Thoracic aorta (tissue), 2 donors: Measurements from ENCODE around the gene DCUN1D3. TPM values are rescaled to one million over a fixed set of nuclear protein-coding genes. Genes with fewer than 3 reads are reported as not detected.

Source experiments
- ATAC-seq: fragments of 150-250 bp; one replicate; pipeline ENCODE4 v1.8.0; 2017; ENCODE audit warnings: low read depth; ENCODE audit not compliant: insufficient number of reproducible peaks, low FRiP score
- DNase-seq: peaks from one replicate; pipeline ENCODE4 v3.0.0-alpha.2; 2020; ENCODE audit warnings: low spot score
- H3K27ac ChIP-seq, 2 donors: fragments of 200-600 bp; sonication (generic); 1 replicate in 1 of 2; 2 replicates in 1 of 2; pipeline ENCODE4 v1.5.1; 2016; ENCODE audit warnings: mild to moderate bottlenecking in 2 of 2, moderate library complexity in 2 of 2
- H3K27me3 ChIP-seq: fragments of 200-600 bp; sonication (generic); replicated peaks from 2 replicates; pipeline ENCODE4 v1.6.0; 2016; ENCODE audit warnings: mild to moderate bottlenecking; ENCODE audit not compliant: insufficient read depth
- H3K36me3 ChIP-seq: fragments of 200-600 bp; sonication (generic); one replicate; pipeline ENCODE4 v1.5.1; 2016
- H3K4me1 ChIP-seq, 2 donors: fragments of 200-600 bp; sonication (generic); 1 replicate in 1 of 2; 2 replicates in 1 of 2; pipeline versions ENCODE4 v1.5.1 to v1.6.0; 2016; ENCODE audit warnings: low read depth in 2 of 2, mild to moderate bottlenecking in 1 of 2; ENCODE audit not compliant: control insufficient read depth in 1 of 2
- H3K4me3 ChIP-seq: fragments of 200-600 bp; sonication (generic); 2 replicates; pipeline ENCODE4 v1.5.1; 2016; ENCODE audit warnings: mild to moderate bottlenecking
- H3K9me3 ChIP-seq: fragments of 200-600 bp; sonication (generic); 2 replicates; pipeline ENCODE4 v1.5.1; 2016
- total RNA-seq, 2 donors: library from RNA; depleted of rRNA; stranded (reverse); fragments of >200 nt; gene quantifications; one replicate each; pipeline versions ENCODE4 v1.1.0 to v1.2.3, GENCODE V29; 2016
- TF ChIP-seq, protein P1 (sequence below): fragments of 200-600 bp; sonication (generic); IDR thresholded peaks from one replicate; pipeline ENCODE4 v1.5.1; 2019; ENCODE audit warnings: antibody characterized with exemption

Gene DCUN1D3
- total RNA-seq, 2 donors from 2014 or later, result 25.3 to 28.0 TPM

- H3K27ac ChIP-seq, result peak overlapping the region; percentile 83 to 95
- ATAC-seq, result no peak
Measured at GRCh38 chr16:20850981-20851380, 49.2 kb downstream of the DCUN1D3 start.

GRCh38 chr16:20849589-20850390, 50.4 kb downstream of the DCUN1D3 start:
- DNase-seq (peak; percentile 45), ATAC-seq (no peak)
- H3K4me1 ChIP-seq, result peaks cover 36 to 50% of the 10 kb centered on the region in 2 donors
- no peaks in the 10 kb centered on the region for H3K9me3 ChIP-seq
- no peak overlapping the region for H3K4me3 ChIP-seq
- TF ChIP-seq, protein P1, sequence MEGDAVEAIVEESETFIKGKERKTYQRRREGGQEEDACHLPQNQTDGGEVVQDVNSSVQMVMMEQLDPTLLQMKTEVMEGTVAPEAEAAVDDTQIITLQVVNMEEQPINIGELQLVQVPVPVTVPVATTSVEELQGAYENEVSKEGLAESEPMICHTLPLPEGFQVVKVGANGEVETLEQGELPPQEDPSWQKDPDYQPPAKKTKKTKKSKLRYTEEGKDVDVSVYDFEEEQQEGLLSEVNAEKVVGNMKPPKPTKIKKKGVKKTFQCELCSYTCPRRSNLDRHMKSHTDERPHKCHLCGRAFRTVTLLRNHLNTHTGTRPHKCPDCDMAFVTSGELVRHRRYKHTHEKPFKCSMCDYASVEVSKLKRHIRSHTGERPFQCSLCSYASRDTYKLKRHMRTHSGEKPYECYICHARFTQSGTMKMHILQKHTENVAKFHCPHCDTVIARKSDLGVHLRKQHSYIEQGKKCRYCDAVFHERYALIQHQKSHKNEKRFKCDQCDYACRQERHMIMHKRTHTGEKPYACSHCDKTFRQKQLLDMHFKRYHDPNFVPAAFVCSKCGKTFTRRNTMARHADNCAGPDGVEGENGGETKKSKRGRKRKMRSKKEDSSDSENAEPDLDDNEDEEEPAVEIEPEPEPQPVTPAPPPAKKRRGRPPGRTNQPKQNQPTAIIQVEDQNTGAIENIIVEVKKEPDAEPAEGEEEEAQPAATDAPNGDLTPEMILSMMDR, result peak; percentile 97
- H3K36me3 ChIP-seq, result no peaks in the 10 kb centered on the region
- H3K27me3 ChIP-seq, result no peaks in the 10 kb centered on the region
- peak overlapping the region; percentile 83 to 95 for H3K27ac ChIP-seq

More at GRCh38 chr16:20850981-20851380, 49.2 kb downstream of the DCUN1D3 start:
- TF ChIP-seq, protein P1, result no peak
- Histone ChIP-seq H3K4me1 (peaks cover 36 to 50% of the 10 kb centered on the region in 2 donors), H3K4me3 (no peak overlapping the region), H3K27me3 (no peaks in the 10 kb centered on the region), H3K36me3 (peaks cover 7% of the 10 kb centered on the region), H3K9me3 (no peaks in the 10 kb centered on the region)
- DNase-seq, result no peak

DNA sequence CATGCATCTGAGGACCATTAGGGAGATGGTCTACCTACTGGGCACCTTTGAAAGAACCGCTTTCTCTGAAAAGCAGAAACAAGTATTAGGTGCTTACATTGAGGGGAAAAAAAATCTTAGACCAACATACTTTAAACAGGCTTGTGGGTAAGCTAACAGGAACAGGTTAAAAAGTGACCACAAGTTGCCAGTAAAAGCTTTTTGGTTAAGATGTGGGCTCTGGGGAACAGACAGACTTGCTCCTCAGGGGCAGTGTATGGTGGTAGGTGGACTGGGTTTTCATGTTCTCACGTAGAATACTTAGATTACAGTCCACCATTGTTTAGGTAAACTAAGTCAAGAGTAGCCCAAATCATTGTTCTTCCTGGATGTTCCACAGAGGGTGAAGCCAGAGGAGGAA, 52.6 kb downstream of the DCUN1D3 start:
- H3K4me1 ChIP-seq, result peaks cover 20 to 28% of the 10 kb centered on the region in 2 donors
- TF ChIP-seq, protein P1, result no peak
- no peaks in the 10 kb centered on the region for H3K36me3 ChIP-seq
- ATAC-seq (no peak), DNase-seq (no peak)
- H3K27ac ChIP-seq, result no peak overlapping the region
- no peaks in the 10 kb centered on the region for H3K27me3 ChIP-seq
- no peak overlapping the region for H3K4me3 ChIP-seq
- H3K9me3 ChIP-seq, result no peaks in the 10 kb centered on the region

GRCh38 chr16:20846551-20846950, 53.6 kb downstream of the DCUN1D3 start:
- H3K27me3 ChIP-seq, result no peaks in the 10 kb centered on the region
- TF ChIP-seq, protein P1, result no peak
- H3K9me3 ChIP-seq, result no peaks in the 10 kb centered on the region

DNA sequence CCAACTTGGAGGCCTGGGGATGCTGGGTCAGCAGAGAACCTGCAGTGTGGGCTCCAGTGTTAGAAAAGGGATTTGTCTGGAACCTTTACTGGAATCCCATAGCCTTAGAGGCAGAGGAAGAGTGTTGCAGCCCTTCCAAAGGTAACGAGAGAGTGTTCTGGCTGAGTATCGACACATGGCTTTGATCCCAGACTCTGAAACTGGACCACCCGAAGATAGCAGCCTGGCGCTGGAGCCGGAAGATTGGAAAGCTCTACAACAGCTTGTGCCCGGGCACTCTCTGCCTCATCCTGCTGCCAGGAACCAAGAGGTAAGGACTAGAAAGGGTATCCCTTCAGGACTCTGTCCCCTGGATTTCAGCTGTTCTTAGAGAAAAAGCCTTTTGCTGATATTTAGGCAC, 54.1 kb downstream of the DCUN1D3 start:
- Histone ChIP-seq H3K27ac (no peak overlapping the region), H3K36me3 (no peaks in the 10 kb centered on the region), H3K9me3 (no peaks in the 10 kb centered on the region), H3K27me3 (no peaks in the 10 kb centered on the region), H3K4me3 (no peak overlapping the region), H3K4me1 (peaks cover 9 to 14% of the 10 kb centered on the region in 2 donors)
- DNase-seq (no peak), ATAC-seq (no peak)
- TF ChIP-seq, protein P1, result no peak

More at GRCh38 chr16:20846551-20846950, 53.6 kb downstream of the DCUN1D3 start:
- peaks cover 13 to 19% of the 10 kb centered on the region in 2 donors for H3K4me1 ChIP-seq
- H3K27ac ChIP-seq, result no peak overlapping the region
- no peaks in the 10 kb centered on the region for H3K36me3 ChIP-seq
- ATAC-seq (no peak), DNase-seq (no peak)
- no peak overlapping the region for H3K4me3 ChIP-seq
